MCF 10A (cell line): ENCODE measurements around the gene CD99. TPM values are rescaled to one million over a fixed set of nuclear protein-coding genes. Genes with fewer than 3 reads are reported as not detected.
"Not testable (repeated sequence)": the region's sequence is repeated elsewhere in the genome, so short reads cannot be mapped to it uniquely, and the experiment has no call there.

Experiments
- BruUV-seq: library from RNA; stranded (reverse); fragments of 400-500 nt; replicated peaks from 2 replicates; lab custom pipeline; 2021; lab: Mats Ljungman, UMichigan
- CTCF ChIA-PET: fragments of 300-600 bp; sonication (Branson Sonifier 250); formaldehyde crosslinking; extraction: SDS; loops from one replicate; lab custom pipeline; 2021; ENCODE audit warnings: antibody characterized with exemption, inconsistent platforms; lab: Yijun Ruan, JAX
- POLR2A ChIA-PET: fragments of 300-600, 350-650 bp; sonication (Branson Sonifier 250); formaldehyde crosslinking; extraction: SDS; loops from one replicate; lab custom pipeline; 2020; ENCODE audit warnings: antibody characterized with exemption, inconsistent platforms; lab: Yijun Ruan, JAX
- DNase-seq: peaks from one replicate; pipeline ENCODE4 v3.0.0-alpha.2; 2018; ENCODE audit not compliant: unreplicated experiment
- H3K27ac Mint-ChIP-seq: one replicate; pipeline ENCODE4 v1.8.0; 2022; ENCODE audit warnings: mild to moderate bottlenecking, low read depth, mixed read lengths; ENCODE audit not compliant: unreplicated experiment
- H3K27me3 Mint-ChIP-seq: one replicate; pipeline ENCODE4 v1.8.0; 2022; ENCODE audit warnings: mixed read lengths; ENCODE audit not compliant: insufficient read depth, unreplicated experiment
- H3K36me3 Mint-ChIP-seq: one replicate; pipeline ENCODE4 v1.8.0; 2022; ENCODE audit warnings: mild to moderate bottlenecking, moderate library complexity, mixed read lengths; ENCODE audit not compliant: insufficient read depth, unreplicated experiment
- H3K4me1 Mint-ChIP-seq: one replicate; pipeline ENCODE4 v1.8.0; 2022; ENCODE audit warnings: mixed read lengths; ENCODE audit not compliant: insufficient read depth, unreplicated experiment
- H3K4me3 Mint-ChIP-seq: one replicate; pipeline ENCODE4 v1.8.0; 2022; ENCODE audit warnings: mild to moderate bottlenecking, moderate library complexity, mixed read lengths; ENCODE audit not compliant: unreplicated experiment
- H3K9me3 Mint-ChIP-seq: one replicate; pipeline ENCODE4 v1.8.0; 2022; ENCODE audit warnings: mixed read lengths; ENCODE audit not compliant: unreplicated experiment
- intact Hi-C: fragments of 100-400 bp; cut with micrococcal nuclease; formaldehyde crosslinking; loops from 2 replicates; pipeline ENCODE4 v1.14.1; 2022
- total RNA-seq: library from RNA; stranded (reverse); gene quantifications from 2 replicates; pipeline ENCODE4 v1.2.3, GENCODE V29; 2022
- TF ChIP-seq, protein P1 (sequence below): fragments of 200-600 bp; IDR thresholded peaks from one replicate; pipeline ENCODE4 v1.8.0; 2022; ENCODE audit warnings: antibody characterized with exemption, mild to moderate bottlenecking; ENCODE audit not compliant: unreplicated experiment

CD99 gene
- total RNA-seq, 1 experiment from 2014 or later: 176 TPM

DNA sequence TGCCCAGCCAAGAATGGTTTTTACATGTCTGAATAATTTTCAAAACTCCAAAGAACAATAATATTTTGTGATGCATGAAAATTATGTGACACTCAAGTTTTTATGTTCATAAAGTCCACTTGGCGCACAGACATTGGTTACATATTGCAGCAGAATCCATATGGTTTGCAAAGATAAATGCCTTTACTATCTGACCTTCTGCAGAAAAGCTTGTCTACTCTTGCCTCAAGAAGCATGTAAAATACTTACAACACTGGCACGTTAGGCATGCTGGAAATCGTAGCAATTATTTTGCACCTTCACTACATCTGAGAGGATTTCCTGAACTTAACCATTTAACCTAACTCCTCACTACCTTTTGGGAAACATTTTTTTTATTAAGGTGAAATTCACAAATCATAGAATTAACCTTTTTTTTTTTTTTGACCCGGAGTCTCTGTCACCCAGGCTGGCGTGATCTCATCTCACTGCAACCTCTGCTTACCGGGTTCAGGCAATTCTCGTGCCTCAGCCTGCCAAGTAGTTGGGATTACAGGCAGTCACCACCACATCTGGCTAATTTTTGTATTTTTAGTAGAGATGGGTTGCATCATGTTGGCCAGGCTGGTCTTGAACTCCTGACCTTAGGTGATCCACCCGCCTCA is 57.2 kb downstream of the CD99 start:
- CTCF ChIA-PET: no interaction called here
- TF ChIP-seq, protein P1, sequence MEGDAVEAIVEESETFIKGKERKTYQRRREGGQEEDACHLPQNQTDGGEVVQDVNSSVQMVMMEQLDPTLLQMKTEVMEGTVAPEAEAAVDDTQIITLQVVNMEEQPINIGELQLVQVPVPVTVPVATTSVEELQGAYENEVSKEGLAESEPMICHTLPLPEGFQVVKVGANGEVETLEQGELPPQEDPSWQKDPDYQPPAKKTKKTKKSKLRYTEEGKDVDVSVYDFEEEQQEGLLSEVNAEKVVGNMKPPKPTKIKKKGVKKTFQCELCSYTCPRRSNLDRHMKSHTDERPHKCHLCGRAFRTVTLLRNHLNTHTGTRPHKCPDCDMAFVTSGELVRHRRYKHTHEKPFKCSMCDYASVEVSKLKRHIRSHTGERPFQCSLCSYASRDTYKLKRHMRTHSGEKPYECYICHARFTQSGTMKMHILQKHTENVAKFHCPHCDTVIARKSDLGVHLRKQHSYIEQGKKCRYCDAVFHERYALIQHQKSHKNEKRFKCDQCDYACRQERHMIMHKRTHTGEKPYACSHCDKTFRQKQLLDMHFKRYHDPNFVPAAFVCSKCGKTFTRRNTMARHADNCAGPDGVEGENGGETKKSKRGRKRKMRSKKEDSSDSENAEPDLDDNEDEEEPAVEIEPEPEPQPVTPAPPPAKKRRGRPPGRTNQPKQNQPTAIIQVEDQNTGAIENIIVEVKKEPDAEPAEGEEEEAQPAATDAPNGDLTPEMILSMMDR: no peak
- no TSS peak for BruUV-seq
- Mint-ChIP-seq H3K36me3 (peaks cover 5% of the 10 kb centered on the region), H3K27me3 (no peaks in the 10 kb centered on the region), H3K27ac (no peak overlapping the region), H3K9me3 (no peaks in the 10 kb centered on the region), H3K4me1 (no peaks in the 10 kb centered on the region), H3K4me3 (no peak overlapping the region)
- POLR2A ChIA-PET: no interaction called here
- DNase-seq: no peak
- intact Hi-C loops: no loop called here

DNA sequence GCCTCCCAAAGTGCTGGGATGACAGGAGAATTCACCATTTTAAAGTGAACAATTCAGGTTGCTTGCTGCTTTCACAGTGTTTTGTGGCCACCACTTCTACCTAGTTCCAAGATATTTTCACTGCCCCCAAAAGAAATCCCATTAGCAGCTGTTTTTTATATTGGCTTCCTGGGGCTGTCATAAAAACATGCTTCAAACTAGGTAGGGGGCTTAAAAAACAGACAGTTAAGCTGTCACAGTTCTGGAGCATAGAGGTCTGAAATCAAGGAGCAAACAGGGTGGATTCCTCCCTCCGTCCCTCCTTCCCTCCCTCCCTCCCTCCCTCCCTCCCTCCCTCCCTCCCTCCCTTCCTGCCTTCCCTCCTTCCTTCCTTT is 57.7 kb downstream of the CD99 start:
- no peak for DNase-seq
- H3K27ac Mint-ChIP-seq: peak overlapping the region; percentile 83
- H3K4me1 Mint-ChIP-seq: no peaks in the 10 kb centered on the region
- peaks cover 5% of the 10 kb centered on the region for H3K36me3 Mint-ChIP-seq
- intact Hi-C loops: no loop called here
- ChIA-PET CTCF (no interaction called here), POLR2A (no interaction called here)
- TF ChIP-seq, protein P1: no peak
- H3K9me3 Mint-ChIP-seq: no peaks in the 10 kb centered on the region
- H3K27me3 Mint-ChIP-seq: no peaks in the 10 kb centered on the region
- no TSS peak for BruUV-seq
- no peak overlapping the region for H3K4me3 Mint-ChIP-seq

DNA sequence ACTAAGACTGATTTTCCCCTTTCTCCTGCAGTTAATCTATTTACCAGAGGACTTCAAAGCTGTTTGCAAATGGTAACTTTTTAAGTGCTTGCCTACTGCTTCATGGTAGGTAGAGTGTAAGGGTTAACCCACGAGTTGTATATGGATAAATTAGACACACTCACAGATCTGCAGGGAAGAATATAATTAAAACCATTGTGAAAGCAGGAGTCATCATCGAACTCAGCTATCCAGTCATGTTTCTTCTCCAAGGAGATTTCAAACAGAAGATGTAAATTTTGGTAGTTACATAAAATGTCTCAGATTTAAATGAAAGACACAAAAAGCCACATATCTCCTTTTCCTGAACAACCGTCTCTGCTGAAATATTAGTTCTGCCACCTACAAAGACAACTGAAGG is 60.2 kb downstream of the CD99 start:
- H3K4me1 Mint-ChIP-seq: no peaks in the 10 kb centered on the region
- no peak overlapping the region for H3K4me3 Mint-ChIP-seq
- DNase-seq: no peak
- intact Hi-C loops: no loop called here
- H3K27ac Mint-ChIP-seq: no peak overlapping the region
- TF ChIP-seq, protein P1: no peak
- CTCF ChIA-PET: no interaction called here
- BruUV-seq: no TSS peak
- POLR2A ChIA-PET: no interaction called here
- peaks cover 5% of the 10 kb centered on the region for H3K36me3 Mint-ChIP-seq
- H3K9me3 Mint-ChIP-seq: no peaks in the 10 kb centered on the region
- no peaks in the 10 kb centered on the region for H3K27me3 Mint-ChIP-seq

DNA sequence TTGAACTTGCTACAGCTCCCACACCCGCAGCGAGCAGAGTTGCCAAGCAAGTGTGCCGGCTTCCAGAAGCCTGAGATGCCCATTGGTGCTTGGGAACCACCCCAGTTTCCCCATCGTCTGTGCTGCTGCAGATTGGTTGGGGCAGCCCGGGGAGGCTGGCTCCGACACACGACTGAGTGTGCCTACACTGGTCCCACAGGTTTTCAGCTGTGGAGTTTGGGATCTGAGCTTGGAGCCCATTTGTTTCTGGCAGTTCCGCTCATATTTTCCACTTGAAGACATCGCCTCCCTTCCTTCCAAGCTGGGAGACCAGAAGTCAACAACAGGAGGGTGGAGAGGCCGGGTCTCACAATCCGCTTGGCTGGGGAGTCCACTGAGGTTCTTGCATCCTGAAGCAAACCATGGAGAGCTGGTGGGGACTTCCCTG is 60.8 kb downstream of the CD99 start, which contains the start of gene XG:
Gene XG, plus strand, starts transcription at position 167 of the 427 bp plus-strand sequence. Its CDS starts 235 bp downstream, at position 402.
- DNase-seq, H3K27me3 Mint-ChIP-seq, BruUV-seq, H3K4me1 Mint-ChIP-seq, H3K9me3 Mint-ChIP-seq, POLR2A ChIA-PET, H3K27ac Mint-ChIP-seq, H3K4me3 Mint-ChIP-seq, H3K36me3 Mint-ChIP-seq, intact Hi-C loops, CTCF ChIA-PET: not testable (repeated sequence)

DNA sequence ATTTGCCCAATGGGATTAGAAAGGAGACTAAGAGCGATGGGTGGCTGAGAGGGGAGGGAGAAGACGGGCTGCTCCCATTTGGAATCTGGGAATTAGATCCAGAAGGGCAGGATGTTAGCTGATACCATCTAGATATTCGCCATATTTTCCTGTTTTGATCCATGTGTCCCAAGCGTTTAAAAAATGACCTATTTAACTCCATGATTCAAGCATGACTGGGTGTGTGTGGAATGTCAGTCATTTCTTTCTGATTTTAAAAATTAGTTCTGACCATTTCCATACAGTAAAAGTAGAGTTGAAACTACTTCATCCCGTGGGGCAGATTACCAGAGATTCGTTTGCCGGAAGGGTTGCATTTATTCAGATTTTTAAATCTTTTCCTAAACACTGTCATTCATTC is 61.3 kb downstream of the CD99 start:
- H3K9me3 Mint-ChIP-seq, H3K4me3 Mint-ChIP-seq, H3K4me1 Mint-ChIP-seq, intact Hi-C loops, H3K36me3 Mint-ChIP-seq, CTCF ChIA-PET, POLR2A ChIA-PET, BruUV-seq, H3K27ac Mint-ChIP-seq, DNase-seq, H3K27me3 Mint-ChIP-seq: not testable (repeated sequence)

DNA sequence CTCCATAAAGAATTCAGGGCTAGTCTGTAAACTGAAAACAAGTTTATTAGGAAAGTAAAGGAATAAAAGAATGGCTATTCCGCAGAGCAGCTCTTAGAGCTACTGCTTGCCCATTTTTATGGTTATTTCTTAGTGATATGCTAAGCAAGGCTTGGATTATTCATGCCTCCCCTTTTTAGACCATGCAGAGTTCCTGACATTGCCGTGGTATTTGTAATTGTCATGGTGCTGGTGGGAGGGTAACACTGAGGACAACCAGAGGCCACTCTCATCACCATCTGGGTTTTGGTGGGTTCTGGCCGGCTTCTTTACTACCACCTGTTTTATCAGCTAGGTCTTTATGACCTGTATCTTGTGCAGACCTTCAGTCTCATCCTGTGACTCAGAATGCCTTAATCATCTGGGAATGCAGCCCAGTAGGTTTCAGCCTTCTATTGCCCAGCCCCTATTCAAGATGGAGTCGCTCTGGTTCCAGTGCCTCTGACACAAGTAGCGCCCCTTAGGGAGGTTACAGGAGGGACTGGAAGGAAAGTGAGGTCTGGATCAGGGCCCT is 64.1 kb downstream of the CD99 start:
- CTCF ChIA-PET, DNase-seq, POLR2A ChIA-PET, intact Hi-C loops, H3K27ac Mint-ChIP-seq, H3K36me3 Mint-ChIP-seq, H3K4me3 Mint-ChIP-seq, H3K9me3 Mint-ChIP-seq, H3K4me1 Mint-ChIP-seq, BruUV-seq: not testable (repeated sequence)
- peaks cover 11% of the 10 kb centered on the region for H3K27me3 Mint-ChIP-seq
